ENCODE measurements around the gene ACAP2. TPM values are rescaled to one million over a fixed set of nuclear protein-coding genes. Genes with fewer than 3 reads are reported as not detected.

The ACAP2 gene
- total and polyA plus RNA-seq, 2 experiments from 2014 or later: 45.6 to 104 TPM

DNA sequence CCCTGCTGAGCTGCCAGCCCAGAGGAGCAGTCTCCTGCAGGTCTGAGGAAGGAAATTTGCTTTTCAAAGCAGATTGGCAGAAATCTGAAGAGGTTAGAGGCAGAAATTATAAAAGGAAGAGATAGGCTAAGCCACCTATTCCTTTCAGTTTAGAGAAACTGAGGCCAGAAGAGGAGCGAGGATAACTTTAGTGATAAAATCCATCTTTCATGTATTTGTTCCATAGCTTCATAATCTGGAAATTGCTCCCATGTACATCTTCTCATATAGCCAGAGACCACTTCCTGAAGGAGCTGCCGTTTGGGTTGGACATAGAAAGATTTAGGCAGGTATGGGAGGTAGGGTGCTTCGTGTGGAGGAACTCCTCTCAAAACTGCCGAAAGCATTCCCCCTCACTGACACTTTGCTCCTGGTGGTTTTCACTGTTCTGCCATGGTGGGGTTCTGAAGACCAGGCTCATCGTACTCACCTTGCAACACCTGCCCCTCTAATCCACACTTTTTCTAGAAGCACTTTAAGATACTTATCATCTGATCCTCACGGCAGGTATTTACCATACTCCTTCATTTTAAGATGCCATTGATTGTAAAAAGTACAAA, 670 bp upstream of the ACAP2 start:
- no peaks in the 10 kb centered on the region for H3K36me3 ChIP-seq (ENCODE audit: insufficient read depth)
- peaks cover 2% of the 10 kb centered on the region for H3K27me3 Mint-ChIP-seq (ENCODE audit: insufficient read depth, low read depth, poor library complexity)
- DNase-seq (ENCODE audit: low spot score) (no peak), ATAC-seq (no peak)
- peaks cover 46% of the 10 kb centered on the region for H3K4me1 Mint-ChIP-seq
- peaks cover 19% of the 10 kb centered on the region; the same call in 1 of the 2 replicates for H4K20me1 ChIP-seq (replicated peaks; ENCODE audit: insufficient read depth)
- H3K4me3 Mint-ChIP-seq: peak overlapping the region; percentile 61
- H3K4me1 ChIP-seq (ENCODE audit: insufficient read depth): peaks cover 22% of the 10 kb centered on the region
- H3K9me2 ChIP-seq (ENCODE audit: insufficient read depth): no peaks in the 10 kb centered on the region
- TF ChIP-seq CREB1 (CRISPR knock-in tag; IDR thresholded peaks at IDR 0.05; ENCODE audit: low read depth) (no peak), NANOG (IDR thresholded peaks at IDR 0.05; ENCODE audit: borderline replicate concordance) (no peak), ZNF331 (CRISPR knock-in tag; IDR thresholded peaks at IDR 0.05; ENCODE audit: low read depth) (no peak), EZH2phosphoT487 (IDR thresholded peaks at IDR 0.05; ENCODE audit: unreplicated experiment) (no peak), JUNB (IDR thresholded peaks at IDR 0.05; ENCODE audit: unreplicated experiment) (no peak), POLR2AphosphoS5 (IDR thresholded peaks at IDR 0.05; ENCODE audit: low read depth) (no peak), STAT1 (IDR thresholded peaks at IDR 0.05; ENCODE audit: unreplicated experiment) (no peak), ZNF114 (CRISPR knock-in tag; IDR thresholded peaks at IDR 0.05) (no peak)
- TF ChIP-seq, protein P1, sequence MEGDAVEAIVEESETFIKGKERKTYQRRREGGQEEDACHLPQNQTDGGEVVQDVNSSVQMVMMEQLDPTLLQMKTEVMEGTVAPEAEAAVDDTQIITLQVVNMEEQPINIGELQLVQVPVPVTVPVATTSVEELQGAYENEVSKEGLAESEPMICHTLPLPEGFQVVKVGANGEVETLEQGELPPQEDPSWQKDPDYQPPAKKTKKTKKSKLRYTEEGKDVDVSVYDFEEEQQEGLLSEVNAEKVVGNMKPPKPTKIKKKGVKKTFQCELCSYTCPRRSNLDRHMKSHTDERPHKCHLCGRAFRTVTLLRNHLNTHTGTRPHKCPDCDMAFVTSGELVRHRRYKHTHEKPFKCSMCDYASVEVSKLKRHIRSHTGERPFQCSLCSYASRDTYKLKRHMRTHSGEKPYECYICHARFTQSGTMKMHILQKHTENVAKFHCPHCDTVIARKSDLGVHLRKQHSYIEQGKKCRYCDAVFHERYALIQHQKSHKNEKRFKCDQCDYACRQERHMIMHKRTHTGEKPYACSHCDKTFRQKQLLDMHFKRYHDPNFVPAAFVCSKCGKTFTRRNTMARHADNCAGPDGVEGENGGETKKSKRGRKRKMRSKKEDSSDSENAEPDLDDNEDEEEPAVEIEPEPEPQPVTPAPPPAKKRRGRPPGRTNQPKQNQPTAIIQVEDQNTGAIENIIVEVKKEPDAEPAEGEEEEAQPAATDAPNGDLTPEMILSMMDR (conservative IDR thresholded peaks at IDR 0.05; ENCODE audit: low read depth in 2 of 2): no peak
- TF ChIP-seq, protein P2, sequence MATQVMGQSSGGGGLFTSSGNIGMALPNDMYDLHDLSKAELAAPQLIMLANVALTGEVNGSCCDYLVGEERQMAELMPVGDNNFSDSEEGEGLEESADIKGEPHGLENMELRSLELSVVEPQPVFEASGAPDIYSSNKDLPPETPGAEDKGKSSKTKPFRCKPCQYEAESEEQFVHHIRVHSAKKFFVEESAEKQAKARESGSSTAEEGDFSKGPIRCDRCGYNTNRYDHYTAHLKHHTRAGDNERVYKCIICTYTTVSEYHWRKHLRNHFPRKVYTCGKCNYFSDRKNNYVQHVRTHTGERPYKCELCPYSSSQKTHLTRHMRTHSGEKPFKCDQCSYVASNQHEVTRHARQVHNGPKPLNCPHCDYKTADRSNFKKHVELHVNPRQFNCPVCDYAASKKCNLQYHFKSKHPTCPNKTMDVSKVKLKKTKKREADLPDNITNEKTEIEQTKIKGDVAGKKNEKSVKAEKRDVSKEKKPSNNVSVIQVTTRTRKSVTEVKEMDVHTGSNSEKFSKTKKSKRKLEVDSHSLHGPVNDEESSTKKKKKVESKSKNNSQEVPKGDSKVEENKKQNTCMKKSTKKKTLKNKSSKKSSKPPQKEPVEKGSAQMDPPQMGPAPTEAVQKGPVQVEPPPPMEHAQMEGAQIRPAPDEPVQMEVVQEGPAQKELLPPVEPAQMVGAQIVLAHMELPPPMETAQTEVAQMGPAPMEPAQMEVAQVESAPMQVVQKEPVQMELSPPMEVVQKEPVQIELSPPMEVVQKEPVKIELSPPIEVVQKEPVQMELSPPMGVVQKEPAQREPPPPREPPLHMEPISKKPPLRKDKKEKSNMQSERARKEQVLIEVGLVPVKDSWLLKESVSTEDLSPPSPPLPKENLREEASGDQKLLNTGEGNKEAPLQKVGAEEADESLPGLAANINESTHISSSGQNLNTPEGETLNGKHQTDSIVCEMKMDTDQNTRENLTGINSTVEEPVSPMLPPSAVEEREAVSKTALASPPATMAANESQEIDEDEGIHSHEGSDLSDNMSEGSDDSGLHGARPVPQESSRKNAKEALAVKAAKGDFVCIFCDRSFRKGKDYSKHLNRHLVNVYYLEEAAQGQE (IDR thresholded peaks at IDR 0.05; ENCODE audit: unreplicated experiment): no peak
- TF ChIP-seq, protein P3, sequence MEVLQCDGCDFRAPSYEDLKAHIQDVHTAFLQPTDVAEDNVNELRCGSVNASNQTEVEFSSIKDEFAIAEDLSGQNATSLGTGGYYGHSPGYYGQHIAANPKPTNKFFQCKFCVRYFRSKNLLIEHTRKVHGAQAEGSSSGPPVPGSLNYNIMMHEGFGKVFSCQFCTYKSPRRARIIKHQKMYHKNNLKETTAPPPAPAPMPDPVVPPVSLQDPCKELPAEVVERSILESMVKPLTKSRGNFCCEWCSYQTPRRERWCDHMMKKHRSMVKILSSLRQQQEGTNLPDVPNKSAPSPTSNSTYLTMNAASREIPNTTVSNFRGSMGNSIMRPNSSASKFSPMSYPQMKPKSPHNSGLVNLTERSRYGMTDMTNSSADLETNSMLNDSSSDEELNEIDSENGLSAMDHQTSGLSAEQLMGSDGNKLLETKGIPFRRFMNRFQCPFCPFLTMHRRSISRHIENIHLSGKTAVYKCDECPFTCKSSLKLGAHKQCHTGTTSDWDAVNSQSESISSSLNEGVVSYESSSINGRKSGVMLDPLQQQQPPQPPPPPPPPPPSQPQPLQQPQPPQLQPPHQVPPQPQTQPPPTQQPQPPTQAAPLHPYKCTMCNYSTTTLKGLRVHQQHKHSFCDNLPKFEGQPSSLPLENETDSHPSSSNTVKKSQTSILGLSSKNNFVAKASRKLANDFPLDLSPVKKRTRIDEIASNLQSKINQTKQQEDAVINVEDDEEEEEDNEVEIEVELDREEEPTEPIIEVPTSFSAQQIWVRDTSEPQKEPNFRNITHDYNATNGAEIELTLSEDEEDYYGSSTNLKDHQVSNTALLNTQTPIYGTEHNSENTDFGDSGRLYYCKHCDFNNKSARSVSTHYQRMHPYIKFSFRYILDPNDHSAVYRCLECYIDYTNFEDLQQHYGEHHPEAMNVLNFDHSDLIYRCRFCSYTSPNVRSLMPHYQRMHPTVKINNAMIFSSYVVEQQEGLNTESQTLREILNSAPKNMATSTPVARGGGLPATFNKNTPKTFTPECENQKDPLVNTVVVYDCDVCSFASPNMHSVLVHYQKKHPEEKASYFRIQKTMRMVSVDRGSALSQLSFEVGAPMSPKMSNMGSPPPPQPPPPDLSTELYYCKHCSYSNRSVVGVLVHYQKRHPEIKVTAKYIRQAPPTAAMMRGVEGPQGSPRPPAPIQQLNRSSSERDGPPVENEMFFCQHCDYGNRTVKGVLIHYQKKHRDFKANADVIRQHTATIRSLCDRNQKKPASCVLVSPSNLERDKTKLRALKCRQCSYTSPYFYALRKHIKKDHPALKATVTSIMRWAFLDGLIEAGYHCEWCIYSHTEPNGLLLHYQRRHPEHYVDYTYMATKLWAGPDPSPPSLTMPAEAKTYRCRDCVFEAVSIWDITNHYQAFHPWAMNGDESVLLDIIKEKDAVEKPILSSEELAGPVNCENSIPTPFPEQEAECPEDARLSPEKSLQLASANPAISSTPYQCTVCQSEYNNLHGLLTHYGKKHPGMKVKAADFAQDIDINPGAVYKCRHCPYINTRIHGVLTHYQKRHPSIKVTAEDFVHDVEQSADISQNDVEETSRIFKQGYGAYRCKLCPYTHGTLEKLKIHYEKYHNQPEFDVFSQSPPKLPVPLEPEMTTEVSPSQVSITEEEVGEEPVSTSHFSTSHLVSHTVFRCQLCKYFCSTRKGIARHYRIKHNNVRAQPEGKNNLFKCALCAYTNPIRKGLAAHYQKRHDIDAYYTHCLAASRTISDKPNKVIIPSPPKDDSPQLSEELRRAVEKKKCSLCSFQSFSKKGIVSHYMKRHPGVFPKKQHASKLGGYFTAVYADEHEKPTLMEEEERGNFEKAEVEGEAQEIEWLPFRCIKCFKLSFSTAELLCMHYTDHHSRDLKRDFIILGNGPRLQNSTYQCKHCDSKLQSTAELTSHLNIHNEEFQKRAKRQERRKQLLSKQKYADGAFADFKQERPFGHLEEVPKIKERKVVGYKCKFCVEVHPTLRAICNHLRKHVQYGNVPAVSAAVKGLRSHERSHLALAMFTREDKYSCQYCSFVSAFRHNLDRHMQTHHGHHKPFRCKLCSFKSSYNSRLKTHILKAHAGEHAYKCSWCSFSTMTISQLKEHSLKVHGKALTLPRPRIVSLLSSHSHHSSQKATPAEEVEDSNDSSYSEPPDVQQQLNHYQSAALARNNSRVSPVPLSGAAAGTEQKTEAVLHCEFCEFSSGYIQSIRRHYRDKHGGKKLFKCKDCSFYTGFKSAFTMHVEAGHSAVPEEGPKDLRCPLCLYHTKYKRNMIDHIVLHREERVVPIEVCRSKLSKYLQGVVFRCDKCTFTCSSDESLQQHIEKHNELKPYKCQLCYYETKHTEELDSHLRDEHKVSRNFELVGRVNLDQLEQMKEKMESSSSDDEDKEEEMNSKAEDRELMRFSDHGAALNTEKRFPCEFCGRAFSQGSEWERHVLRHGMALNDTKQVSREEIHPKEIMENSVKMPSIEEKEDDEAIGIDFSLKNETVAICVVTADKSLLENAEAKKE (CRISPR knock-in tag; IDR thresholded peaks at IDR 0.05): no peak
- TF ChIP-seq, protein P4, sequence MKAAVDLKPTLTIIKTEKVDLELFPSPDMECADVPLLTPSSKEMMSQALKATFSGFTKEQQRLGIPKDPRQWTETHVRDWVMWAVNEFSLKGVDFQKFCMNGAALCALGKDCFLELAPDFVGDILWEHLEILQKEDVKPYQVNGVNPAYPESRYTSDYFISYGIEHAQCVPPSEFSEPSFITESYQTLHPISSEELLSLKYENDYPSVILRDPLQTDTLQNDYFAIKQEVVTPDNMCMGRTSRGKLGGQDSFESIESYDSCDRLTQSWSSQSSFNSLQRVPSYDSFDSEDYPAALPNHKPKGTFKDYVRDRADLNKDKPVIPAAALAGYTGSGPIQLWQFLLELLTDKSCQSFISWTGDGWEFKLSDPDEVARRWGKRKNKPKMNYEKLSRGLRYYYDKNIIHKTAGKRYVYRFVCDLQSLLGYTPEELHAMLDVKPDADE (IDR thresholded peaks at IDR 0.05): no peak
- no peaks in the 10 kb centered on the region for H3K9me3 Mint-ChIP-seq
- peaks cover 34% of the 10 kb centered on the region for H3K79me2 ChIP-seq (replicated peaks; ENCODE audit: insufficient read depth)
- peak overlapping the region; percentile 49 for H3K4me3 ChIP-seq
- H3K4me2 ChIP-seq: peak overlapping the region; percentile 70
- no peaks in the 10 kb centered on the region for H3K27me3 ChIP-seq (ENCODE audit: insufficient read depth)
- H3K36me3 Mint-ChIP-seq (ENCODE audit: low read depth): no peaks in the 10 kb centered on the region
- H3F3A ChIP-seq (replicated peaks; ENCODE audit: low read depth): no peaks in the 10 kb centered on the region
- no peak overlapping the region for H3K27ac ChIP-seq (ENCODE audit: low read depth)
- H2AFZ ChIP-seq: peak overlapping the region; percentile 94; the same call in 1 of the 2 replicates
- H3K27ac Mint-ChIP-seq: no peak overlapping the region
